Measurements from ENCODE around the gene RIPK3.
A peak's percentile ranks its signal among the peaks of the same experiment; 100 is the strongest.
"Not testable (repeated sequence)": the region's sequence is repeated elsewhere in the genome, so short reads cannot be mapped to it uniquely, and the experiment has no call there.

Gene RIPK3

DNA sequence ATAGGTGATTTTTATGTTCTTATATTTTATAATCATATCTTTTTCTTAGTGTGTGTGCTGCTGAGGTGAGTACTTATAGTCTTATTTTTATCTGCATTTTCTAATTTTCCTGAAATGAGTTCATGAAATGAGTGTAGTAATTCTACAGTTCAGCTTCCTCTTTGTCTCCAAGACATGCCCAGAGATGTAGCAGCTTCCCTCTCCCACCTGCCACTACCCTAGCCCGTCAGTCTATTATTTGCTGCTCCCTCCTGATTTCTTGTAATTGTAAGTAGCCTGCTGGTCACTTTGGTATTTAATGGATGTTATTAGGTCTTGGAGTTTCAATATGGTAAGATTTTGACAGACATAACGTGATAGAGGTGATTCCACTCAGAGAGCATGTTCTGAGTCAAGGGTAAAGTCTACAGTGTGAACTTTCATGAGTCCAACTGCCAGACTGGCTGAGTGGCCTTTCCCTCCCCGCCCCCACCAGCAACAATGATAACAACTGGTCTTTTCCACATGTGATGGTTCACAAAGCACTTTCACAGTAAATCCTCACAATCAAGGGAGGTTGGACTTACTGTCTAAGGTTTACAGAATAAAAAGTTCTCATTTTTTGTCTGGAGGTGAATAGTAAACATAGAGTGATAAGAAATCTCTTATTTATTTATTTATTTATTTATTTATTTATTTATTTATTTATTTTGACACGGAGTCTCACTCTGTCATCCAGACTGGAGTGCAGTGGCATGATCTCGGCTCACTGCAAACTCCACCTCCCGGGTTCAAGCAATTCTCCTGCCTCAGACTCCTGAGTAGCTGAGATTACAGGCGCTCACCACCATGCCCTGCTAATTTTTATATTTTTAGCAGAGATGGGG, 4.2 kb upstream of the RIPK3 start:
- DNase-seq (ENCODE audit: low read depth): no peak

DNA sequence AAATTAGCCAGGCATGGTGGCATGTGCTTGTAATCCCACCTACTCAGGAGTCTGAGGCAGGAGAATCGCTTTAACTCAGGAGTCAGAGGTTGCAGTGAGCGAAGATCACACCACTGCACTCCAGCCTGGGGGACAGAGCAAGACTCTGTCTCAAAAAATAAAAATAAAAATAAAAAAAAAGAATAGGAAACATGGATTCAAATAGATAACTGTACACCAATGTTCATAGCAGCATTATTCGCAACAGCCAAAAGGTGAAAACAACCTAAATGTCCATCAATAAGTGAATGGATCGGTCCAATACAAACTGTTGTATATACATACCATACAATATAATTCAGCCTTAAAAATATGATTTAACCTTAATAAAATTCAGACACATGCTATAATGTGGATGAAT, 3.1 kb upstream of the RIPK3 start:
- DNase-seq (ENCODE audit: low read depth): no peak

DNA sequence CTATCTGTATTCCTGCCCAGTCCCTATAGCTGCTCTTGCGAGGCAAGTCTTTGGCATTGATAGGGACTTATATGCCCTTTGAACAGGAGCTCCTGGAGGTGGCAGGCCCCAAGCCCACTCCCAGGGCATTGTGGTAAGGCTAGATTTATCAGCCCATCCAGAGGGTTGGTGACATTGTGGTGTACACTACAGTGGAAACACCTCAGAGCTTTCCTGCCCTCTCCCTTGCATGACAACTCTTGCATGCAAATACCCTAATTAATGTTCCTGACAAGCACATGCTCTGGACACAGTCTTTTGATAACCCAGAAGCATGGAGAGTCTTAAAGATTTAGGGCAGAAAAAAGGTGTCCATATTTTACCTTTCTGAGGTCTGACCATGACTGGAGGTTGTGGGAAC, 815 bp upstream of the RIPK3 start:
- no peak for DNase-seq (ENCODE audit: low read depth)

DNA sequence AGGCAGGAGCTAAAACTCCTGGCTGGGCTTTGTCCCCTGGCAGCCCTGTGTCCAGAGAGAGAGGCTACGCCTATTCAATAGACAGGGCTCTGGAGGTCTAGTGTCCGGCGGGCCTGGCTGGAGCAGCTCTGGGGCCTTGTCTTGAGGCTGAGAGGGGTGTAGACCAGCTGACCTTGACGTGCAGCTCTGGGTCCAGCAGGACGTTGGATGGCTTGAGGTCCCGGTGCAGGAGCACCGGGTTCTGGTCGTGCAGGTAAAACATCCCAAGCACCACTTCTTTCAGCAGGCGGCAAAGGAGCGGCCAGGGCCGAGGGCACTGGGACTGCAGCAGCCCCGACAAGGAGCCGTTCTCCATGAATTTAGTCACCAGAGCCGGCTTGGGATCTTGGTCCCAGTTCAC, 948 bp downstream of the RIPK3 start:
- DNase-seq (ENCODE audit: low read depth): no peak

DNA sequence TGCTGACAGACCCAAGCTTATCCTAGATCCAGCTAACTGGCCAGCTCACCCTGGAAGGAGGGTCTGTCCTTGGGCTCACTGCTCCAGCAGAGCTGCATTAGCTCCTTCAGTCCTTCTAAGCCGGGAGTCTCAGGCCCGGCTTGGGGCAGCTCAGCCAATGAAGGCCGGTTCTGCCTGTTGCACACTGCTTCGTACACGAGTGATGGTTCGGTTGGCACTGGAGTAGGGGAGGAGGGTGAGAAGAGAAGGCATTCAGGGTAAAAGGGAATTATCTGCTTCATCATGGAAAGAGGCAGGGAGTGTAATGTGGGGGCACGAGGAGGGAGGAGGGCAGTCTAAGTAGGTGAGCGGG, 2.0 kb downstream of the RIPK3 start:
- no peak for DNase-seq (ENCODE audit: low read depth)

DNA sequence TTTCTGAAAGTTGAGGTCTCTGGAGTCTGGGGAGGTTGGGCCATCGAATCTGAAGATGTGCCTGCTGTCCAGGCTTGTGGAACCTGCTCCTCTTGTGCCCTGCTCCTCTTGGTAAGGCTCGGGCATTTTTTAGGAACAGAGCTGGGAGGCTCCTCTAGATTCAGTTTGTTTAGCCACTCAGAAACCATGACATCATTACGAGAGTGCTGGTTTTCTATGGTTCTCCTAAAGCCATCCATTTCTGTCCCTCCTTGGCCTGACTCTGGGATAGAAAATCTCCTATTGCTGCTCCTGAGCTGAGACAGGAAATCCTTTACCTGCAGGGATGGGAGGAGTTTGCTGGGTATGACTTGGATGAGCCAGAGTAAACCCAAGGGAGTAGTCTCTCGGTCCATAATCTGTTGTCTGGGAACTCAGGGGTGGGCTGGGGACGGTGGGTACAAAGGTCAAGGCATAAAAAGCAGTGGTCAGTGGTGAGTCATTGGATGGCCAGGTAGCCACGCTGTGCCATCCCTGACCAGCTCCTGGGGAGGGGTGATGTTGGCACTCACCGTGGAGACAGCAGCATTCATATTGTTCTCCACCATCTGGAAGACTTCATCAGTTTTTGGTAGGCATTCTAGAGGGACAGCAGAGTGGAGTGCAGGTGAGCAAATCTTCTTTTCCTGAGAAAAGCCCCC, 2.5 kb downstream of the RIPK3 start:
- no peak for DNase-seq (ENCODE audit: low read depth)

DNA sequence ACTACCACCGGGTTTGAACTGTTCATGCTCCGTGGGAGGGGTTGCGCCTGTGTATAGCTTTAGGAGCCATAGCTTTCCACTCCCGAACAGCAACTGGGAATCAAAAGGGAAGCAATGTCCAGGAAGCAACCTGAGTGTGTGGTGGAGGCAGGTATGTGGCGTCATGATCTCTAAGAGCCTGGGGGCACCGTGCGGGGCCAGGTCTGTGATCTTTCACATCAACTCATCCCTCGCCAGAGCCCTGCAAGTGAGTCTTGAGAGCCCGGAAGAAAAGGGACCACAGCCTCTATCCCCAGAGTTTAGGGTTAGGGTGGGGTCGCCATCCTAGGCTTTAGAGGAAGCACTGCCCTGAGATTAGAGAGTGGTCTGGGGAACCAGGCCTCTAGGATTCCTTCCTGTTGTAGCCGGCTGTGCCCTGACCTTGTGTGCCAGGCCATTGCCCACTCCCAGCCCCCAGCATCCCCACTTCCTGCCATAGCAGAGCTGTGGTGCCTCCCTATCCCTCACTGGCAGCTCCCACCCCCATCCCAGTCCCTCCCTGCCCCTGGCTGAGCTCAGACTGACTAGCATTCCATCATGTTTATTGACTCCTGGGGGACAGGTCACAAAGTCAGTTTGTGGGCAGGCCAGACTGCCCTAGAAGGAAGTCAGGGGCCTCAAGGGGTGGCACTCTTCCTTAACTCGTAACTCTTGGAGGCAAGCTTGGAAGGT, 4.2 kb downstream of the RIPK3 start:
- DNase-seq (ENCODE audit: low read depth): no peak

DNA sequence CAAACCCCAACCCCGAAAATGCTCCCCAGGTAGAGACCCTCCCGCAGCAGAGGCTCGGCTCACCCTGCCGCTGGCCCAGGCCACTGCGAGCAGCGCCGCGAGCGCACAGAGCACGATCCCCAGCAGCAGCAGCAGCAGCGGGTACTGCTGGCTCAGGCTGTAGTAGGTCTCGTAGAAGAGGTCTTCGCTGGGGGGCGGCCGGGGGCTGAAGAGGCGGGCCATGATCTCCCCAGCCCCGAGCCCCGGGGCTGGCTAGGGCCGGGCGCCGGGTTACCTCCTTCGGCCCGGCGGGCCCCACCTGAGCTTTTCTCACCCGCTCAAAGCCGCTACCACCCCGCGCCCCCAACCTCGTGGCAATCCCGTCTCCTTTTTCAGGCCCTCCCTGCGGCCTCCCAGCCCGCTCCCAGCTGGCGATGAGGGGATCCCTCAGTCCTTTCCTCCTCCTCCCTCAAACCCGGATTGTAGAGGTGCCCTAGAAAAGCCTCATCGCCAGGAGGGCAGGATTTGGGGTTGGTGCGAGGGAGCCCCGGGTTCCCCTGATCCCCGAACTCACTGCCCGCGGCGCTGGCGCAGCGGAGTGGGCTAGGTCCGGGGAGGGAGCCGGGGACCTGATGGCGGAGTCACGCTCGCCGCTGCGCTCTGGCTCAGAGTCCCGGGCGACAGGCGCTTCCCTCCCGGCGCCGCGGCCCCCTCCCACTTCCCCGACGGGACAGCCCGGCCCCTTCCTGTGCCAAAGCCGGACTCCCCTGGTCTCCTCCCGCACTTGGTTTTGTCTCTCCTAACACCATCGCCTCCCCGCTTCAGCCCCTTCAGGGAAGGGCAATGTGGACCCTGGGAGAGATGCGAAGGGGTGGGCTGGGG, 5.1 kb downstream of the RIPK3 start, which contains the start of gene ADCY4:
ADCY4 (minus strand) TSS at position 641 of the 861 bp plus-strand sequence; CDS start at position 222, 419 bp downstream.
- DNase-seq (ENCODE audit: low read depth): no peak

DNA sequence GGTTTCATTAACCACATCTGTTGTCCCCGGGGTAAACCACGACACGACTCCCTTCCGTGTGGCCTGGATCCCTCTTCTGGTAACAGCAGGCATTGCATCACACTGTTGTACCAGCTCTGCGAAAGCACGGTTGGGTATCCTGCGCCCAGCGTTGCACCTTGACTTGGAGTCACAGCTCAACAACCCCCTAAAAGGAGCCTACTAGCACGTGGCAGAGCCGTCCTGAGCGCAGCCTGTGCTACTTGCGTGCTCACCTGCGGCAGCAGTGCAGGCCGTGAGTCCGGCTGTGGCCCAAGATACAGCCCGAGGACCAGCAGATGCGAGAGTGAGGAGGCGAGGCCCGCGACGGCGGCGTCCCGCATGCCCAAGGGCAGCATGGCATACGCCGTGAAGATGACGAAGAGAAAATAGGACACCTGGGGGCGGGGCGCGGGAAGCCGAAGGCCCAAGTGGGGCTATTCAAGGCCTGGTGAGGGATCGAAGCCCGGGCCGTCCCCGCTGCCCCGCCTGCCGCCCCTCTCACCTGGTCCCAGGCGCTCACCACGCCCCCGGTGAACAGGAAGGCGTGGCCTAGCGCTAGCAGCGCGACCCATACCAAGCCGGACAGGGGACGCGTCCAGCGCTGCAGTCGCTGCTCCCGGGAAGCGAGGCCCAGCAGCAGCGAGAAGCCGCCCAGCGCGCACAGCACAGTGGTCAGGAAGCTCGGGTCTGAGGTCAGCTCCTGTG, 7.4 kb downstream of the RIPK3 start:
- DNase-seq (ENCODE audit: low read depth): peak; percentile 72

DNA sequence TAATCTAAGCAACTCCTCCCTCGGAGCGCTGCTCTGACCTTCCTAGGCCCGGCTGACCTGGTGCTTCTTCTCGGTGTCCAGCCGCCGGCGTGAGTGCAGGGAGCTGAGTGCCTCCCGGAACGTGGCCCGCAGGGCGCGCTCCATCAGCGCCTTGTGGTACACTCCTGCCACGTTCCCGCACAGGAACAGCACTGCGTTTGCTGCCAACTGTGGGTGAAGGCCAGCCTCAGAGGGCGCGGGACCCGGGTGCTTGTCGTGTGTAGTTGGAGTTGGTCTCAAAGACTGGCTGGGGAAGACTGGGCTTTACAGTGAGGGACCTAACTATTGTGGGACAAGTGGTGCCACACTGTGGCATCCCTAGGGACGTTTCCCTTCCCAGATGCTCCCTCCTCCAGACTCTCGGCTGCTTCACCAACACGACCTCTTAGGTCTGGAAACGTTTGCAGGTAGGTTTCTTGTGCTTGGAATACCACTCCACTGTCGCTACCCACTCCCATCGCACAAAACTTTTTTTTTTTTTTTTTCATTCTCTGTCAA, 8.0 kb downstream of the RIPK3 start:
- DNase-seq (ENCODE audit: low read depth): no peak

DNA sequence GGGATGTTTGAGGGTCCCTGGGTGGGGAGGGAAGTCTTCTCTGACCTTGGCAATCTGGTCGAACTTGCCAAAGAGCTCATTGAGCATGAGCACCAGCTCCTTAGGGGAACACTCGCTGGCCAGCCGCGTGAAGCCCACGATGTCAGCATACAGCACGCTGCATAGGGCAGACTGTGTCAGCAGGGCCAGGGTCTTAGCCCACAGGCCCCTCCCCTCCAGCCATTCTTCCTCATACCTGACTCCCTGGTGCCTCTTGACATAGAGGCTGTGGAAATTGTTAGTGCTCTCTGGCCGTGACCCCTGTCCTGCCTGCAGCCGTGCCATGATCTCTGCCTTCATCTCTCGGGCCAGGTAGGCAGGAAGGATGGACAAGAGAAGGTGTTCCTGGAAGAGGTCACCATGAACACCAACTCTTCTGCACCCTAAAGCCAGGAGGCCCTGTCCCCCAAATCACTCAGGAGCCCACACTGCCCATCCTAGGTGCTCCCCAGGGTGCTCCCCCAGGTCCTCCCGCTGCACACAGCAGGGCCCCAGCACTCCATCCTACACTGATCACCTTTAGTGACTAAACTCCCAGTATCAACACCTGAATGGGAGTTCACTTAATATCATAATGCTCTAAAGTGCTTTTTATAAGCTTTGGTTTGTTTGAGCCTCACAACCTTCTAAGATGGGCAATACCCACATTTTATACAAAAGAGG, 8.7 kb downstream of the RIPK3 start:
- no peak for DNase-seq (ENCODE audit: low read depth)

DNA sequence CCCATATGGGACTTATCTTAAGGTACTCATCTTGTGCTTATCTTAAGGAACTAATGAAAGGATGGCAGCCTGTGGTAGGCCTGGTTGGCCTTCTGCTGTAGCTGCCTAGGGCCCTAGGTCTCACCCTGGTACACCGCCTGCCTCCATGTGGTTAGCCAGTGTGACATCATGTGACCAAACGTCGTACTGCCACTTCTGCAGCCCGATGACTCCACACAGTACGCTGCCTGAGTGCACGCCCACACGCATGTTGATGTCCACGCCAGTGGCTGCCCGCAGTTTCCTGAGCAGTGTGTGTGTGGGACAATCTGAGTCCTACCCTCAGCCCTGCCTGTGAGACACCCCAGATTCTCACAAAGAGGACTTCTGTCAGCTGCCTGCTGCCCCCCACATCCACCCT, 10.1 kb downstream of the RIPK3 start:
- peak; percentile 40 for DNase-seq (ENCODE audit: low read depth)

DNA sequence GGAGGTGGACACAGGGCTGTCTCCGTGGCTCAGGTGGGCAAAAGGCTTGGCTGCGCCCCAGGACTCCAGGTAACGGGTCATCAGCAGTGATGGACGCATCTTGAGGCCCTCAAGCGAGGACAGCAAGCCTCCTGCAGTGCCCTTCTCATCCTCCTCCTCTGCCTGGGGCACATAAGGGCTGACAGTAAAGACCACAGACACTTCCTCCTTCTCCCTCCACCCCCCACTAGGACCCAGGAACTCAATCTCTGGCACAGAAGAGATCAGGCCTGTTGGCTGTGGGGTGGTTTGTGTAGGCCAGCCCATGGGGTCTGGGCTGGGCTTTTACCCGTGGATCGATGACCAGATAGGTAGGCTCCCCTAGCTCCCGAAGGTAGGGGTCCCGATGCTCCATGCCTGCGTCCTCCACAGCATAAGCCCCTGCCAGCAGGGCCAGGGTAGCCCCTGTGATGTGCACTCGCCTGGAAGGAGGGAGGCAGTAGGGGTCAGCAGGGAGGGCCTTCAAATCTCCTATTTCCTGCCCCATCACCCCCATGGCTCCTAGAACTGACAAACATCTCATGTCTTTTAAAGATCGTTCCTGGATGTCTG, 10.6 kb downstream of the RIPK3 start:
- no peak for DNase-seq (ENCODE audit: low read depth)

DNA sequence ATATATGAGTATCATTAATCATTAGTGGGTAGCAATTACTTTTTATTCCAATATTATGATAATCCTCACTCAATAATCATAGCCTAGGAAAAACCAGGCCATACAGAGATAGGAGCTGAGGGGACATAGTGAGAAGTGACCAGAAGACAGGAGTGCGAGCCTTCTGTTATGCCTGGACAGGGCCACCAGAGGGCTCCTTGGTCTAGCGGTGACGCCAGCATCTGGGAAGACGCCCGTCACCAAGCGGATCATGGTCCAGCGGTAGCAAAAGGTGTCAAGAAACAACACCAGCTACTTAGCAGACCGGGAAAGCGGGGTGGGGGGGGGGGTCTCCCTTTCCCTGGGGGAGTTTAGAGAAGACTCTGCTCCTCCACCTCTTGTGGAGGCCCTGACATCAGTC, 11.9 kb downstream of the RIPK3 start:
- not testable (repeated sequence) for DNase-seq (ENCODE audit: low read depth)

DNA sequence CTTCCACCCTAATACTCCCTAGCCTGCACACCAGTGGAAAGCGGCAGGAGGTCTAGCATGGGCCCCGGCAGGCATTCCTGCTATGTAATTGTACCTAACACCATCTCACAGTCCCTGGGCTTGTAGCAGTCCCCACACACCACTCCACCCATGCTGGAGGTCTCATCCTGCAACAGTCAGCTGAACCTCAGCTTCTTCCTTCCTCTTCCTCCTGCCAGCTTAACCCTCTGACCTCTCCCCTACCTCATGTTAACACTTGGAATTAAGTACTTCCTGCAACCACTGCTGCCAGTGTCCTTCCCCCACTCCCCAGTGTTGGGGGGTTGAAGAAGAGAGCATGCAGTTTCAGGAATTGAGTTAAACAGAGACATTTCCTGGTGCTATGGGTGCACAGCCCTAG, 12.5 kb downstream of the RIPK3 start:
- no peak for DNase-seq (ENCODE audit: low read depth)

DNA sequence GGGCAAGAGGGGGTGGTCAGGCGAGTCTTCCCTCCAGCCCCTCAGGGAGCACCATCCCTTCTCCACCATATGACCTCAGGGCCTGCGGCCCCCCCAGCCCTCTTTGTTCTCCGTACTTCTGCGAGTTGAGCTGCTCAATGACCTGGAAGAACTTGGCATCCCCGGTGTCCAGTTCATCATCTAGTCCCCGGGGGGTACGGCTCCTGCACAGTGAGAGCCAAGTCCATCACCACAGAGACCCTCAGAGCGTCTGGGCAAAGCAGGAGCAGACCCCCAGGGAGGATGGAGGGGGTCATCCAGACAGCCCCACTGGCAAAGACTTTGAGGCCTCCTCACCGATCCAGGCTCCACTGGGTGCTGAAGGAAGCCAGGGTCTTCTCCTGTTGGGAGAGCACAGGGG, 13.8 kb downstream of the RIPK3 start:
- no peak for DNase-seq (ENCODE audit: low read depth)

DNA sequence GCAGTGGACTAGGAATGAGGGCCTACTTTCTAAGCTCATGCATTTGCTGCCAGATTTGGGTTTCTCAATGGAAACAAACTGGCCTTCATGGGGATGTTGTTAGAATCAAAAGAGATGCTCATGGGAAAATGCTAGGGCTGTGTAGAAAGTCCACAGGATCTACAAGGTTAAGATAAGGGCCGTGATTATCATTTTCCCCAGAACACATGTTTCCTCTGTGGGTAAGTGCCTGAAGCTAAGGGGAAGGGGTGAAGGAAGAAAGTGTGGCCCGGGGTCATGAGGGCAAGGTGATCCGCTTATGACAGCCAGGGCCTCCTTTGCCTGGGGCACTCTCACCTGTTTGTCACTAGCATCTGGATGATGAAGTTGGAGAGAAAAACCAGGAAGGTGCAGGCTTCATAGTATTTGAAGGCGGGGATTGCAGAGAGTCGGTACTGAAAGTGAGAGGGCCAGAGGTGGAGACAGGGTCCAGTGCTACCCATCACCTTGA, 14.7 kb downstream of the RIPK3 start:
- DNase-seq (ENCODE audit: low read depth): no peak

DNA sequence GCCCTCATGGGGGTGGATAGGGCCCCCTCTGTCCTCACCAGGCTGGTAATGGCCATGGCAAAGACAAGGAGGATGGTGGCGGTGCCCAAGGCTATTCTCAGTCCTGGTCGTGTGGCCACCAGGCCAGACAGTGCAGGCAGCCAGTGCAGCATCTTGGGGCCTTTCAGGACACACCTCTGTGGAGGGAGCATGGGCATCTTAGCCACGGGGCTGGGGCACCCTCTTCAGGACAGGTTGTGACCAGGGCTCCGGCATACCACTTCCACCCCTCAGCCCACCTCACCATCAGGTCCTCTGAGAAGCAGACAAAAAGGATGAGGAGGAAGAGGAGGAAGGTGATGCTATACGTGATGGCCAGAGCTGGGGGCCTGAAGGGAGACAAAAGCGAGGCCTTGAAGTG, 15.8 kb downstream of the RIPK3 start:
- no peak for DNase-seq (ENCODE audit: low read depth)

DNA sequence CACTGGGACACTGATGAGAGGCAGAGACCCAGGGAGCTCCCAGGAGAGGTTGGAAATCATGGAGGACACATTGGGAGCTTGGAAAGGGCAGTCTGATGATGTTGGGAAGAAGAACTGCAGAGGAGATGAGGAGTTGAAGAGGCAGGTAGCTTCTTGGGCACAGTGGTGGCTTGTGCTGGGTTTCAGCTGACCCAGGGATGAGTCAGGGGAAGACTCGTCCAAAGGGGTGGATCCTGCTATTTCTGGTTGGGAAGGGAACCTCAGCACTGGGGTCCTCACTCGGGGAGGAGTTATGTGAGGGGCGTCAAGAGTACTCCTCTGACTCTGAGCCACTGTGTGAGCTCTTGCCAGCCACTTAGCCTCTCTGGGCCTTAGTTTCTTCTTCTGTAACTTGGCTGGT, 16.4 kb downstream of the RIPK3 start:
- no peak for DNase-seq (ENCODE audit: low read depth)

DNA sequence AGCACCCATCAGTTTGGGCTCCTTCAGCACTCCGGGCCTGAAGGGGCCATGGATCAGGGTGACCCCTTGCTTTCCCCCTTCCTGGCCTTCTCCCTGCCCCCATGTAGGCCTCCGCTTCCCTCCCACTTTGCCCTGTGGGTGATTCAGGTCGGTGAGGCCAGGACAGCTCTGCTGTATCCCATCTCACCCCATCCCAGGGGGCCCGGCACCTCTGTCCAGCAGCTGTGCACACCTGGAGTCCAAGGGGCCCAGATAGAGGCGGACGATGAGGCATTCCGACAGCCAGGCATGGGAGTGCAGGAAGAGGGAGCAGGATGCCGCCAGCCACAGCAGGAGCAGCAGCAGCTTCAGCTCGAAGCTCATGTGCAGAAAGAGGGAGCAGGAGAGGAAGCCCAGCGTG, 17.1 kb downstream of the RIPK3 start:
- no peak for DNase-seq (ENCODE audit: low read depth)
